HG02870 (cell line): ENCODE data around the gene ANAPC1.
"Not testable (repeated sequence)": the region's sequence is repeated elsewhere in the genome, so short reads cannot be mapped to it uniquely, and the experiment has no call there.

Source experiments
- ATAC-seq: cut with Tn5 transposase; IDR thresholded peaks from one replicate; pipeline ENCODE4 v1.9.1; 2021; ENCODE audit warnings: mild to moderate bottlenecking, moderate library complexity; ENCODE audit not compliant: unreplicated experiment

ANAPC1 gene

DNA sequence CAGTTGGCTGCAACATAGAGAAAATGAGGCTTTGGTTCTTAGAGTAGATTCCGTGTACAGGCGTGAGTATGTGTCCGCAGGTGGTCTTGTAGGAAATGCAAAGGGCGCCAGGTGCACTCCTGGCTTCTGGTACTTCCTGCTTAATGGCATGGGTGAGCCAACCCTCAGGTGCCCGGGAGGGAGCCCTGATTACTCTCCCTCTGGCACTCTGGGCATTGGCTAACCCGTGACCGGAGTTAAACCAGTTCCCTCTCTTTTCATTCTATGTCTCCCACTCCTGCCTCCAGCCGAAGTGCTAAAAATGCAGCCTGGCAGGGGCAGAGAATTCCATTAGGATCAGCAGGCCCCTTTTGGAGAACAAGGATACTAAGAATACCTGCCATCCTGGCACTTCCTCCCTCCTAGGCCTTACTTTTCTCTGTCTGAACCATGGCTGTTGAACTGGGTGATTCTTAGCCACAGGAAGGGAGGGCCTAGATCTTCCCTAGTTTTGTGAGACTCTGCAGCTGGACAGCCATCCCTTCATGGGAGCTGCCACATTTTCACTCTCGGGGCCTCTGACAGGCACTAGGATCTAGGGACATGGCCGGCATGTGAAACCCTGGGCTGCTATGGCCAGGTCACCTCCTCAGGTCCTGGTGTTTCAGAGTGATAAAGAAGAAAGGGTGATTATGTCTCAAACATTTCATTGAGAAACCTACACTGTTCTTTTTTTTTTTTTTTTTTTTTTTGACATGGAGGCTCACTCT lies 20.9 kb upstream of the ANAPC1 start:
- no peak for ATAC-seq

DNA sequence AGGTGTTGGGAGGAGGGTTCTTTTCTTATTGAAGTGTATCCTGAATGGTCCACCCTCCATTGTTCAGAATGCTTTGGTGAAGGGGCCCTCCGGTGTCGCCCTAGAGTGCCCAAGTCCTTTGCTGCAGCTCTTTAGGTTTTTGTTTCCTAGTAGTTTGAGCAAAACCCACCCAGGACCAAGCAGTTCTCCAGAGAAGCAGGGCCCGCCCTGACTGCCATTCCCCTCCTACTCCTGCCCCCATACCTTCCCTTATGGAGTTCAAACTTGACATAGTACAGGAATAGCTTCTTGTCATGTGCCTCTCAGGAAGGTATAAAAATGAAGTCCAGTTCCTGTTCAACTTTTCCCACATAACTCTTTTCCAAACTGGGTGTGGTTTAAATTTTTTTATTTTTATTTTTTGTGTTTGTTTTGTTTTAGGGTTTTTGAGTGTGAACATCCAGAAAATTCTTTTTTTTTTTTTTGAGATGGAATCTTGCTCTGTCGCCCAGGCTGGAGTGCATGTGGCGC lies 20.0 kb upstream of the ANAPC1 start:
- no peak for ATAC-seq

DNA sequence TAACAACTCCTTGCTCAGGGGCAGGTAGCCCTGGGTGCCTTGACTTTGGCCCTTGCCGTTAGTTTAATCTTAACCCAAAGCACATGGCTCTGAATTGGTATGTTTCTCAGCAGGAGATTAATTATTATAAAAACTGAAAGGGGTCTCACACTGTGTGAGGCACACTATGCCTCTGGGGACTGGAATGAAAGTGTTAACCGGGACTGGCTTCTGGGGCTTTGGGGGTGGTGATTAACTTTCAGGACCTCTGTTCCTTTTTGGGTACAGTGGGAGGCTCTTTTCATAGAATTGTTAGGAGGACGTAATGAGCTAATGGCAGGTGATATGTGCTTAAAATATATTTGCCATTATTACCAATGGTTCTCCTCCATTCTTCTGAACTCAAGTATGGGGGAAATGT lies 19.5 kb upstream of the ANAPC1 start:
- ATAC-seq = no peak

DNA sequence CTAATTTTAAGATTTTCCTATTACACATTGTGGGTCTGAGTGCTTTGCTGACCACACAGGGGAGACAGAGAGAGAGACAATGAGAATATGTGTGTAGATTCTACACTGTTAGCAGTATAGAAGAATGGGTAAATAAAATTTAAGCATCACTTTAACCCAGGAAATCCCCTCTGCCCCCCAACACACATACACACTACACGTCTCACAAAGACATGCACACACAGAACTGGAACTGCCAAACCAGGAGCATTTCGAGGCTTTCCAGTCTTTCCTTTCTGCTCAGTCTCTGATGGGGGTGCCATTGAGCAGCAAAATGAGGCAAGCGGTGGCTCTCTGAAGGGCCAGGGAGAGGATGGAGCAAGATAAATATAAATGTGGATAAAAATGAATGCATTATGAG lies 16.9 kb upstream of the ANAPC1 start:
- ATAC-seq = no peak

DNA sequence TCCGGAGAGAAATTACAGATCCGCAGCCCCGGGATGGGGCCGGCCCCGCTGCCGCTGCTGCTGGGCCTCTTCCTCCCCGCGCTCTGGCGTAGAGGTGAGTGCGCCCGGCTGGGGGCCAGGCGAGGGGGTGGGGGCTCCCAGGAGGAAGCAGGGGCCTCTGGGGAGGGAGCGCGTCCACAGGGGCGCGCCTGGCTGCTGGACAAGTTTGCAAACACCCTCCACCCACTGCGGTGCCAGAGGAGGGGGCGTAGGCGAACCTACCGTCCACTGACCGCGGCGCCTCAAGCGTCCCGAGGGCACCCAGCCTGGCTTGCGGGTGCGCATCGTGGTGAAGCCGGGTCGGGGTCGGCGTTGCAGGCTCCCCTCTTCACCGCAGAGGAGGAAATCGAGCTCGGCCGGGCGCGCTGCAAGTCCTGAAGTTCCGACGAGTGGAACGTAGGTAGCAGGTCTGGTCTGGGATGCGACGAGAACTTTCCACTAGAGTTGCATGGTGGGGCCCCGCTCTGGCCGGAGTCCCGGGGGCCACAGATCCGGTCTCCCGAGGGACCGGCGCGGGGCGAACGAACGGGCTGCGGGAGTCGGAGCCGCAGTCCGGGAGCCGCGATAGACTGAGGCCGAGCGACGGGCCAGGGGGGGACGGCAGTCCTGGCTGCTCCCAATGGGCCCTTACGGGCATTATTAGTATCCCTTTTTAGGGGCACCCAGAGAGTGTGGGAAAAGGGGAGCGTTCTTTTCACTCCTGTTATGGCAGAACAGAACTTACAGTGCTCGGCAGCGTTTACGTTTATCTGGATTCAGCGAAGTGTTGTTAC lies 14.9 kb upstream of the ANAPC1 start:
- no peak for ATAC-seq

DNA sequence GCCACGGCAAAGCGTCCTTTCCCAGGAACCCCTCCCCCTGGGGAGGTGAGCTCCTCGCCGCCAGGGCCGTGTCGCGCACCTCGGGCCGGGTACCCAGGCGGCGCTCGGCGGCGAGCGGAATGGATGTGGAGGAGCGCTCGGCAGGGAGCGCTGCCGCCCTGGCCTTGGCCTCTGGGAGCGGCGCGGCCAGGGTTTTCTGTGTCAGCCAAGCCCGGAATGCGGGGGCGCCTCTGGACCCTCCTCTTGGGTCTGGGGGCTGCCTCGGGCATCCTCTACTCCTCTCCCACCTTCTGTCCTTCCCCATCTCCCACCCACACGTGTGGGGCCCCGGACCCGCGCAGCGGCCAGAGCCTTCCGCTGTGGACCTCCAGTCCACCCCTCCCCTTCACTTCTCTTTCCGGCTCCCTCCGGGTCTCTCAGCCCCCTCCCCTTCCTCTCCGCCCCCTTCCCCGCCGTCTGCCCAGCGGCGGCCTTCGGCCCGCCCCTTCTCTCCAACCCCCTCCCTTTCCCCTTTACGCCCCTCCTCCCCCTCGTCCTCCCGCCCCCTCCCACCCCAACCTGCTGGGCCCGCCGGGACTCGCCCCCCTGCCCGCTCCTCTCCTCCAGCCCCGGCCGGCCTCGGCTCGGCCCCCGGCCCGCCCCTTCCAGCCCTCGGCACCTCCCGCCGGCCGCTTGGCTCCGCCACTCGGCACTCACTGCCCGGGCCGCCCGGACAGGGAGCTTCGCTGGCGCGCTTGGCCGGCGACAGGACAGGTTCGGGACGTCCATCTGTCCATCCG lies 14.1 kb upstream of the ANAPC1 start, which contains the start of gene MERTK:
TSS of gene MERTK (plus strand) at position 684 of the 779 bp plus-strand sequence. CDS start 129 bp downstream, outside the sequence.
- peak; percentile 48 for ATAC-seq

DNA sequence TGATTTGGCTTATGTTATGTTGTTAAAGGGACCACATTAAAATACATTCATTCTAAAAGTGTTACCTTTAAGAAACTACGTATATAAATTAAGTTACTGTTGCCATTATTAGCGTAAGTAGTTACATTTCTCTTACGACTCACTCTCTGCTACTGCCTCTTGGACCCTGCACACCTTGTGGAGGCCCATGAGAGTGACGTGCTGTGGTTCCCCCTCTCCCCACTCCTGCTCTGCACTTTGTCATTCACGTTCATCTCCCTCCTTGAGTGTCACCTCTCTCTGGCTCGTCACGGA lies 13.6 kb upstream of the ANAPC1 start:
- ATAC-seq = peak; percentile 13

DNA sequence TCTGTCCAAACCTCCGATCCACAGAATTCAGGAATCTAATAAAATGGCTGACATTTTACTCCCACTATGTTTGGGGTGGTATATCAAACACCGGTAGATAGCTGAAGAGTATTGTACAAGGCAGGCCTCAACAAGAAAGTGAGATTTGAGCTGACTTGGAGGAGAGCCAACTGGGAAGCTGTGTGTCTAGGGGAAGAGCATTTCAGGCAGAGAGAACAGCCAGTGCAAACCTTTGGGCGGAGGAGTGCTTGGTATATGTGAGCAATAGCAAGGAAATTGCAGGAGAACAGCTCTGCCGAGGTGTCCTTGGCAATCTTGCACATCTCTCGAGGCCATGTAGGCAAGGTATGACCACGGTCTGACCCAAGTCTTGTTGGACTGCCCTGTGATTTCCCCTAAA lies 12.6 kb upstream of the ANAPC1 start:
- no peak for ATAC-seq

DNA sequence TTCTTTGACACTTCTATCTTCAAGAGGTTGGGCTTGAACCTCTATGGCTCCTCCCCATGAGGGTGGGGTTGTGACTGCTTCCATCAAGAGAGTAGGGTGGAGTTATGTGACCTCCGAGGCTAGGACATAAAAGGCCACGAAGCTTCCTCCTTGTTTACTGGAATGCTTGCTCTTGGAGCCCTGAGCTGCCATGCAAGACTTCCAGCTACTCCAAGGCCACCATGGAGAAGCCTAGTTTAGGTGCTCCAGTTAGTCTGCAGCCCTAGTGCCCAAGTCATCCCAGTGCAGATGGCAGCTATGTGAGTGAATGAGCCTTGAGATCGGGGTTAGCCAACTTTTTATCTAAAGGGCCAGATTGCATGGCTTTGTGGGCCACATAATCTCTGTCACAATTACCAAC lies 12.0 kb upstream of the ANAPC1 start:
- no peak for ATAC-seq

DNA sequence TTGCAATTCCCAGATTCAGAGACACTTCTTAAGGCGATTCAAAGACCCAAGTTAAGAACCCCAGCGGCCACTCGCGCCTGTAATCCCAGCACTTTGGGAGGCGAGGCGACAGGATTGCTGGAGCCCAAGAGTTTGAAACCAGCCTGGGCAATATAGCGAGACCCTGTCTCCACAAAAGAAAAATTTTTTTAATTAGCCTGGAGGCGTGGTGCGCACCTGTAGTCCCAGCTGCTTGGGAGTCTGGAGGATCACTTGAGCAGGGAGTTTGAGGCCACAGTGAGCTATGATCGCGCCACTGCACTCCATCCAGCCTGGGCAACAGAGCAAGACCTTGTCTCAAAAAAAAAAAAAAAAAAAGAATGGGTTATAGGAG lies 585 bp upstream of the ANAPC1 start:
- peak; percentile 3 for ATAC-seq

DNA sequence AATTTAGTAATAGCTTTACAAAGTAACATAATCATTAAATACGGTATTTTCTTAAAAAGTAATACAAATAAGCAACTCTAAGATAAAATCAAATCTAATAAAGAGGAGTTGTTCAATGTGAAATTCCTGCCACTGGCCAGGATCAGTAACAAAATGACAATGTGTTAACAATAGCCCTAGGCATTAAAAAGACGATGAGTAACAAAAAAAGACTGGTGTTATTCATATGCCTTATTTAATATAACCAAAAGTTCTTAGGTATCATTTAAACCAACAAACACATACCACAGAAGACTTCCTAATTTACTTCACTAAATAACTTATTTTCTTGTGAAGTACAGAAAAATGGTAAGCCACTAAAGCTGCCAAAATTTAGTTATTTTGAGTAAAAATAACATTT lies 11.2 kb downstream of the ANAPC1 start:
- not testable (repeated sequence) for ATAC-seq

DNA sequence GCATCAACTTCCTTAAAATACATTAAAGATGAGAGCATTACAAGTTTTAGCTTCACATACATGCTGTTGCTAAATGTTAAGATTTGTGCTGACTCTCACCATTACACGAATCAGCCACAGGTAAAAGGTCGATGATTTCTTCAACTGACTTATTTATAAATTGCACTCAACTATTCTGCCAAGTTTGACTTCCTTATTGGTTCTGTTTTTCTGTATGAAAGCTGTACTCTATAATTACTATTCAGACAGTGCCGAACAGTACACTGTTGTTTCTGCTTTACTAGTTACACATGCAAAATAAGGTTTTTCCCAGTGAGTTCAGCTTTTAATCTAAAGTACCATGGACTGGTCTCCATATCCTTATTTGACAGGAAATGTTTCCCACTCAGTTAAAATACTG lies 18.9 kb downstream of the ANAPC1 start:
- ATAC-seq = not testable (repeated sequence)

DNA sequence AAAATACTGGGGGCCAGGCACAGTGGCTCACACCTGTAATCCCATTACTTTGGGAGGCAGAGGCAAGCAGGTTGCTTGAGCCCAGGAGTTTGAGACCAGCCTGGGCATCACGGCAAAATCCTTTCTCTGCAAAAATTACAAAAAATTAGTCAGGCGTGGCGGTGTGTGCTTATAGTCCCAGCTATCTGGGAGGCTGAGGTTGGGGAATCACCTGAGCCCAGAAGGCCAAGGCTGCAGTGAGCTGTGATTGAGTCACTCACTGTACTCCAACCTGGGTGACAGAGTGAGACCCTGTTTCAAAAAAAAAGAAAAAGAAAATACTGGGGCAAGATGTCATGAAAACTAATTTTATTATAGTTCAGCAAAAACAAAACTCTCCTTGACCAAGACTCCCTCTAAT lies 24.0 kb downstream of the ANAPC1 start:
- not testable (repeated sequence) for ATAC-seq

DNA sequence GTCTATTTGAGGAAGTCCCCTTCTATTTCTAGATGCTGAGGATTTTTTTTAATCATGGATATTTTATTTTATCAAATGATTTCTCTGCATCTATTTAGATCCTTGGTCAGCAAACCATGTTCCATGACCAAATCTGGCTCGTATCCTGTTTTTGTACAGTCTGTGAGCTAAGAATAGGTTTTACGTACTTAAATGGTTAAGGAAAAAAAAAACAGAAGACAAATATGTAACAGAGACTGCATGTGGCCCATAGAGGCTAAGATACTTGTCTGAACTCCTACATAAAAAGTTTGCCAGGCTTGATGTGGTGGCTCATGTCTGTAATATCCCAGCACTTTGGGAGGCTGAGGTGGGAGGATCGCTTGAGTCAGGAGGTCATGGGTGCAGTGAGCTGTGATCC lies 31.4 kb downstream of the ANAPC1 start:
- not testable (repeated sequence) for ATAC-seq

DNA sequence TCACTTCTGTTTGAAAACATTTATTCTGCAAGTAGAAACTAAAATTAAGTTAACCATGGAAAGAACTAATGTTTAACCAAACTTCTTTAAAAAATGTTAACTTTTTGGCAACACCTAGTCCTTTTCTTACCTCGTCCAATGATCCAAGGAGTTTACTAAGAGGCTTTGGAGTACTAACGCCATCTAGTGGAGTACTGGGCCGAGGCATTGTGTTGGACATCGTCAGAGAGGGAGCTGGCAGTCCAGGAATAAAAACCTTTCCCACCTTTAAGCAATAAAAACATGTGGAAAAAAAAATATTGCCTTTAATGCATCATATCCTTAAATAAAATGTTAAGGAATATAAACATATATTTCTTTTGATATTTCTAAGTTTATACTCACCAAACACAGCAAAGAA lies 33.3 kb downstream of the ANAPC1 start:
- not testable (repeated sequence) for ATAC-seq

DNA sequence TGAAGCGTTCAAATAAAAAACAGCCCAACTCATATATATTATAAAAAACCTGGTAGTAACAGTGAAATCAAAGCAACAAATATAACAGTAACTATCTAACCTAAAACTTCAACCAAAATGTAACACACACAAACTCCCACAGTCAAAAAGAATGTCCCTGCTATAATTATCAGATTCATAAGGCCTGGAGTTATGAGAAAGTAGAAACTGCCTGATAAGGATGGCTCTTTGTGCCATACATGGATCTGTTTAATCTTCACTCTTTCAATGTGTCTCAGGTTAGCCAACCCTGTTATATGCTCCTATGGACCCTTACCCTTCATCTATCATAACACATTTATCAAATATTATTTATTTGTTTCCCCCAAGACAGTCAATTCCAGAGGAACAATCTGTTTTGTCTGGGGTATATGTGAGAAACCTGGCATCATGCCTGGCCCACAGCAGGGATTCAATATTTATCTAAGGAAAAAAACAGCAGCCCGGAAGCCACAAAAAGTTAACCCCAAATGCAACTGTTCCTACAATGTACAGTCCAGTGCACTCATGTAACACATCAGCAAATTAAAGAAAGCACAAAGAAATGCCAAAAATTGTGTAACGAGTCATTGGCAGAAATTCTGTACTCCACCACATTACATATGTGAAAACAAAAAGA lies 44.2 kb downstream of the ANAPC1 start:
- ATAC-seq = not testable (repeated sequence)

DNA sequence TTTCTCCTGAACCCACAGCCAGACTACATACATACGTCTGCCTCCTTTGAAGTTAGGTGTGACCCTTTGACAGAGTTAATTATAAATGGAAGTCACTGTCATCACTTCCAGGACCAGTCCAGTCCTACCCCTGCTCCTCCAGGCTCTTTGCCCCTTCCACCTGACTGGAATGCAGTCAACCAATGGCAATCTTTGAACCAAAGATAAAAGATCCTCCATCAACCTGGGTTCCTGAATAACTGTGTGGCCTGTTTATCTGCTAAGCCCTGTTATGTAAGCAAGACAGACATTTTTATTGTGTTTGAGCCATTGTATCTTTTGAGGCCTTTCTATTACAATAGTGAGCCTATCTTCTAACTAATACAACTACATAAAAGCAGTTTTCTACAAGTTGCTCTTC lies 45.0 kb downstream of the ANAPC1 start:
- not testable (repeated sequence) for ATAC-seq

DNA sequence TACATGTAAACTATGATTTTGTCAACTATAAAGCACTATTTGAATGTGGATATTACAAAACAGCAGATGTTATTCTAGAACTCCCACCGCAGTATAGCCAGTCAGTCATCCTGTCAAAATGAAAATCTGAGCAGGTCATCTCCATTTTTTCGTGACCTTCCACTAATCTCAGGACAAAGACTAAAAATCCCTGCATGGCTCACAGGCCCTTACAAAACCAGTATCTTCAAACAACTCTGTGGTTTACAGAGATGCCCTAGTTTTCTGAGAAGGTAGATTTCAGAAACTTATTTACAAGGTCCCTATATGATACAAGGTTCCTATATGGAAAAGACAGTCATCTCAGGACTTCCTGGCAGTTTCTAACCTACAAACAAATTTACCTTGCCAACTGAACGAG lies 49.8 kb downstream of the ANAPC1 start:
- ATAC-seq = not testable (repeated sequence)

DNA sequence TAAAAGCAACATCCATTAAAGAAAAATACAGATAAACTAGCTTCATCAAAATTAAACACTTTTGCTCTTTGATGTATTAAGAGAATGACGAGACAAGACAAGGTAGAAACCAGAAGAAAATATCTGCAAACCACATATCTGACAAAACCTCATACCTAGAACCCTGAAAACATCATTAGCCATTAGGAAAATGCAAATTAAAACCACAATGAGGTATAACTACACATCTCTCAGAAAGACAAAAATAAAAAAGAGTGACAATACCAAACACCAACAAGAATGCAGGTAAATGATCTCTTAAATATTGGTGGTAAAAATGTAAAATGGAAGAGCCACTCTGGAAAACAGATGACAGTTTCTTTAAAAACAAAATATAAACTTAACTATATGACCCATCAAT lies 53.5 kb downstream of the ANAPC1 start:
- peak; percentile 84 for ATAC-seq

DNA sequence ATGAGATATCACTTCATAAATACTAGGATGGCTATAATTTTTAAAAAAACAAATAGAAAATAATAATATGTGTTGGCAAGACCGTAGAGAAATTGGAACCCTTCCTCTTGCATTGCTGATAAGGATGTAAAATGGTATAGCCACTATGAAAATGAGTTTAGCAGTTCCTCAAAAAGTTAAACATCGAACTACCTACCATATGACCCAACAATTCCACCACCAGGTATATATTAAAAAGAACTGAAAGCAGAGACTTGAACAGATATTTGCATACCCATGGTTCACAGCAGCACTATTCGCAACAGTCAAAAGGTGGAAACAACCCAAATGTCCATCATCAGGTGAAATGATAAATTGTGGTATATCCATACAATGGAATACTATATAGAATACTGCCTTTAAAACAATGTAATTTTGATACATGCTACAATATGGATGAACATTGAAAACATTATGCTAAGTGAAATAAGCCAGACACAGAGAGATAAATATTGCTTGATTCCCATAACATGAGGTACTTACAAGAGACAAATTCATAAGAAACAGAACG lies 55.7 kb downstream of the ANAPC1 start:
- ATAC-seq = not testable (repeated sequence)
